Breast epithelium (tissue), 3 donors: ENCODE data around the gene PLD5.

Experiments
- POLR2A ChIP-seq: fragments of 450-650 bp; IDR thresholded peaks from one replicate; pipeline ENCODE4 v1.6.1; 2016; ENCODE audit warnings: antibody characterized with exemption, mild to moderate bottlenecking, moderate library complexity
- POLR2AphosphoS5 ChIP-seq, 3 donors: sonication (generic); formaldehyde crosslinking; IDR thresholded peaks; one replicate each; pipeline ENCODE4 v1.6.1; 2017; ENCODE audit warnings: antibody characterized with exemption in 3 of 3
- TF ChIP-seq, protein P1 (sequence below), 3 donors: fragments of 450-650 bp; IDR thresholded peaks; one replicate each; pipeline ENCODE4 v1.5.1; 2016 to 2017; ENCODE audit warnings: antibody characterized with exemption in 3 of 3, mild to moderate bottlenecking in 3 of 3, moderate library complexity in 3 of 3

GRCh38 chr1:242245255-242245654 lies 279.2 kb downstream of the PLD5 start:
- TF ChIP-seq, protein P1, sequence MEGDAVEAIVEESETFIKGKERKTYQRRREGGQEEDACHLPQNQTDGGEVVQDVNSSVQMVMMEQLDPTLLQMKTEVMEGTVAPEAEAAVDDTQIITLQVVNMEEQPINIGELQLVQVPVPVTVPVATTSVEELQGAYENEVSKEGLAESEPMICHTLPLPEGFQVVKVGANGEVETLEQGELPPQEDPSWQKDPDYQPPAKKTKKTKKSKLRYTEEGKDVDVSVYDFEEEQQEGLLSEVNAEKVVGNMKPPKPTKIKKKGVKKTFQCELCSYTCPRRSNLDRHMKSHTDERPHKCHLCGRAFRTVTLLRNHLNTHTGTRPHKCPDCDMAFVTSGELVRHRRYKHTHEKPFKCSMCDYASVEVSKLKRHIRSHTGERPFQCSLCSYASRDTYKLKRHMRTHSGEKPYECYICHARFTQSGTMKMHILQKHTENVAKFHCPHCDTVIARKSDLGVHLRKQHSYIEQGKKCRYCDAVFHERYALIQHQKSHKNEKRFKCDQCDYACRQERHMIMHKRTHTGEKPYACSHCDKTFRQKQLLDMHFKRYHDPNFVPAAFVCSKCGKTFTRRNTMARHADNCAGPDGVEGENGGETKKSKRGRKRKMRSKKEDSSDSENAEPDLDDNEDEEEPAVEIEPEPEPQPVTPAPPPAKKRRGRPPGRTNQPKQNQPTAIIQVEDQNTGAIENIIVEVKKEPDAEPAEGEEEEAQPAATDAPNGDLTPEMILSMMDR (IDR thresholded peaks at IDR 0.05), result no peak
- TF ChIP-seq POLR2A (no peak), POLR2AphosphoS5 (IDR thresholded peaks at IDR 0.05) (no peak)
